ENCODE results near the gene MTTP. TPM values are rescaled to one million over a fixed set of nuclear protein-coding genes. Genes with fewer than 3 reads are reported as not detected.
"Not testable (repeated sequence)": the region's sequence is repeated elsewhere in the genome, so short reads cannot be mapped to it uniquely, and the experiment has no call there.

The MTTP gene
- 0.26 TPM for total RNA-seq (ENCODE audit: unreplicated experiment)
- long read RNA-seq: 0 reads

DNA sequence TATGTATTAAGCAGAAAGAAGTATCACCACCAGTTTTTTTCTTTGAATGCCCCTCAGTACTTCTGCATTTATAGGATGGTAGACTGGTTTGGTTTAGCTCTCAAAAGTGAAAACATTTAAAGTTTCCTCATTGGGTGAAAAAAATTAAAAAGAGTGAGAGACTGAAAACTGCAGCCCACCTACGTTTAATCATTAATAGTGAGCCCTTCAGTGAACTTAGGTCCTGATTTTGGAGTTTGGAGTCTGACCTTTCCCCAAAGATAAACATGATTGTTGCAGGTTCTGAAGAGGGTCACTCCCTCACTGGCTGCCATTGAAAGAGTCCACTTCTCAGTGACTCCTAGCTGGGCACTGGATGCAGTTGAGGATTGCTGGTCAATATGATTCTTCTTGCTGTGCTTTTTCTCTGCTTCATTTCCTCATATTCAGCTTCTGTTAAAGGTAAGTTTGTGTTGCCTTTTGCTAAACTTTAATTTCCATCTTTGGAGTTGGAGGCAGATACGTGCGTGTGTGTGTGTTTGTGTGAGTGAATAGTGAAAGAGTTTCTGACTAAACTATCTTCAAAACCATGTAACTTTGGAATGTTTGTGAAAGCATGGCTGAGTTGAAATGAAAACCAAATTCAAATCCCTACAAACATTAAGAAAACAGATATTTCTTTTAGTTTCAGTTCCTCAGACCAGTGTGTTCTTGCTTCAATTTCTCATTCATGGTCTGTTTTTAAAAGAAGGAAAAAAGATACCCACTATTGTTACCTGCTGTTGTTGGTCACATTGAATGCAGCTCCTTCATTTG is at the start of gene MTTP:
TSS of gene MTTP (plus strand) at position 295 of the 795 bp plus-strand sequence. CDS start at position 381, 86 bp downstream.
- DNase-seq (ENCODE audit: low spot score): no peak
- Mint-ChIP-seq H3K27me3 (ENCODE audit: unreplicated experiment) (no peaks in the 10 kb centered on the region), H3K36me3 (ENCODE audit: low read depth, unreplicated experiment) (no peaks in the 10 kb centered on the region), H3K27ac (ENCODE audit: unreplicated experiment) (no peak within 1 kb of the TSS), H3K4me1 (ENCODE audit: unreplicated experiment) (no peaks in the 10 kb centered on the region), H3K4me3 (ENCODE audit: unreplicated experiment) (no peak within 1 kb of the TSS), H3K9me3 (ENCODE audit: unreplicated experiment) (no peaks in the 10 kb centered on the region)
- TF ChIP-seq, protein P1, sequence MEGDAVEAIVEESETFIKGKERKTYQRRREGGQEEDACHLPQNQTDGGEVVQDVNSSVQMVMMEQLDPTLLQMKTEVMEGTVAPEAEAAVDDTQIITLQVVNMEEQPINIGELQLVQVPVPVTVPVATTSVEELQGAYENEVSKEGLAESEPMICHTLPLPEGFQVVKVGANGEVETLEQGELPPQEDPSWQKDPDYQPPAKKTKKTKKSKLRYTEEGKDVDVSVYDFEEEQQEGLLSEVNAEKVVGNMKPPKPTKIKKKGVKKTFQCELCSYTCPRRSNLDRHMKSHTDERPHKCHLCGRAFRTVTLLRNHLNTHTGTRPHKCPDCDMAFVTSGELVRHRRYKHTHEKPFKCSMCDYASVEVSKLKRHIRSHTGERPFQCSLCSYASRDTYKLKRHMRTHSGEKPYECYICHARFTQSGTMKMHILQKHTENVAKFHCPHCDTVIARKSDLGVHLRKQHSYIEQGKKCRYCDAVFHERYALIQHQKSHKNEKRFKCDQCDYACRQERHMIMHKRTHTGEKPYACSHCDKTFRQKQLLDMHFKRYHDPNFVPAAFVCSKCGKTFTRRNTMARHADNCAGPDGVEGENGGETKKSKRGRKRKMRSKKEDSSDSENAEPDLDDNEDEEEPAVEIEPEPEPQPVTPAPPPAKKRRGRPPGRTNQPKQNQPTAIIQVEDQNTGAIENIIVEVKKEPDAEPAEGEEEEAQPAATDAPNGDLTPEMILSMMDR (IDR thresholded peaks at IDR 0.05; ENCODE audit: unreplicated experiment): no peak

DNA sequence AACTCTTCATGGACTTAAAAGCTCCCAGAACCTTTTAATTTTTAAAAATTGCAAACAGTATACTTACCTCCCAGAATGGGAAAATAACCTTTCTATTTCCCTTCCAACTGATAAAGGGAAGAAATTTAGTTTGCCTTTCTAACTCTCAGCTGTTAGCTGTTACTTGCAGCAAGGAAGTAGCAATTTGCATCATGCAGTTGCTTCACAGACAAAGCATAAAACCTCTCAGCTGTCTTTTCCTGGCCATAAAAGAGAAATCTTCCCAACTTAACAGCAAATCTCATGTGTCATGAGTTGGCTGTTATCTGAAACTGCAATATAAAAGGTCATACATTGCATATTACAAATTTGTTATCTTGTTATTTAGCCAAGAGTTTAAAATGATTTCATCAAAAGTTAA is 45.4 kb upstream of the MTTP start:
- H3K27ac Mint-ChIP-seq (ENCODE audit: unreplicated experiment): no peak overlapping the region
- H3K9me3 Mint-ChIP-seq (ENCODE audit: unreplicated experiment): no peaks in the 10 kb centered on the region
- TF ChIP-seq, protein P1 (IDR thresholded peaks at IDR 0.05; ENCODE audit: unreplicated experiment): no peak
- DNase-seq (ENCODE audit: low spot score): no peak
- no peaks in the 10 kb centered on the region for H3K27me3 Mint-ChIP-seq (ENCODE audit: unreplicated experiment)
- H3K36me3 Mint-ChIP-seq (ENCODE audit: low read depth, unreplicated experiment): no peaks in the 10 kb centered on the region
- peaks cover 2% of the 10 kb centered on the region for H3K4me1 Mint-ChIP-seq (ENCODE audit: unreplicated experiment)
- H3K4me3 Mint-ChIP-seq (ENCODE audit: unreplicated experiment): no peak overlapping the region

DNA sequence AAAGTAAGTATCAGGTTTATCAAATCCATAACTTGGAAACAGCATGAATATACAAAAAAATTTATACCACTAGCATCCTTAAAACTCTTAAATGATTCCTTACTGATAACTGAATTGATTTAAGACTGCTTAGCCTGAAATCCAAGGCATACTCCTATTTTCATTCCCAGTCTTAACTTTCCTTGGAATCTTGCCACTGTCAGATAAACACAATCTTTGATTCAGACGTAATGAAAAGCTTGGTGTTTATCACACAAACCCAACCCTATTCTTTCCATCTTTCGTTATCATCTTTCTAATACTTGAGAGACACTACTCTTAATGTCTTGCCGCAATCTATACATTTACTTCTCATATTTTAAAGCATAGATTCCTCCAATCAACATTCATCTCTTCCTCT is 44.7 kb upstream of the MTTP start:
- H3K9me3 Mint-ChIP-seq (ENCODE audit: unreplicated experiment): no peaks in the 10 kb centered on the region
- no peaks in the 10 kb centered on the region for H3K27me3 Mint-ChIP-seq (ENCODE audit: unreplicated experiment)
- peaks cover 2% of the 10 kb centered on the region for H3K4me1 Mint-ChIP-seq (ENCODE audit: unreplicated experiment)
- H3K4me3 Mint-ChIP-seq (ENCODE audit: unreplicated experiment): no peak overlapping the region
- no peaks in the 10 kb centered on the region for H3K36me3 Mint-ChIP-seq (ENCODE audit: low read depth, unreplicated experiment)
- no peak for DNase-seq (ENCODE audit: low spot score)
- TF ChIP-seq, protein P1 (IDR thresholded peaks at IDR 0.05; ENCODE audit: unreplicated experiment): no peak
- no peak overlapping the region for H3K27ac Mint-ChIP-seq (ENCODE audit: unreplicated experiment)

DNA sequence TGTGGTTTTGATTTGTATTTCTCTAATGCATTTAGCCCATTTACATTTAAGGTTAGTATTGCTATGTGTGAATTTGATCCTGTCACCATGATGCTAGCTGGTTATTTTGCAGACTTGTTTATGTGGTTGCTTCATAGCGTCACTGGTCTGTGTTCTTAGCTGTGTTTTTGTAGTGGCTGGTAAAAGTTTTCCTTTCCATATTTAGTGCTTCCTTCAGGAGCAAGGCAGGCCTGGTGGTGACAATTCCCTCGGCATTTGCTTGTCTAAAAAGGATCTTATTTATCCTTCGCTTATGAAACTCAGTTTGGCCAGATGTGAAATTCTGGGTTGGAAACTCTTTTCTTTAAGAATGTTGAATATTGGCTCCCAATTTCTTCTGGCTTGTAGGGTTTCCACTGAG is 39.9 kb upstream of the MTTP start:
- H3K9me3 Mint-ChIP-seq (ENCODE audit: unreplicated experiment); H3K27me3 Mint-ChIP-seq (ENCODE audit: unreplicated experiment); H3K36me3 Mint-ChIP-seq (ENCODE audit: low read depth, unreplicated experiment); H3K4me1 Mint-ChIP-seq (ENCODE audit: unreplicated experiment); H3K4me3 Mint-ChIP-seq (ENCODE audit: unreplicated experiment); DNase-seq (ENCODE audit: low spot score); H3K27ac Mint-ChIP-seq (ENCODE audit: unreplicated experiment): not testable (repeated sequence)

DNA sequence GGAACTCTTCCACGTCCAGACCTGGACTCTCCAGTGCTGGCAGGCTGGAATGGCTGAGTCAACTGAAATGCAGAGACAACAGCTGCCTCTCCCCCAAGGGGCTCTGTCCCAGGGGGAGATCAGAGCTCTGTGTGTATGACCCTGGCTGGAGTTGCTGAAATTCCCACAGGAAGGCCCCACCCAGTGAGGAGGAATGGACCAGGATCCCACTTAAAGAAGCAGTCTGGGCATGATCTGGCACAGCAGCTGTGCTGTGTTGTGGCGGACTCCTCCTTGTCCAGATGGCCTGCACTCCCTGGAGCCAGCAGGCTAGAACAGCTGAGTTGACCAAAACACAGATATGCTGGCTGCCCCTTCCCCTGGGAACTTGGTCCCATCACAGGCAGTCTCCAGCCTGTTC is 38.4 kb upstream of the MTTP start:
- Mint-ChIP-seq H3K27ac (ENCODE audit: unreplicated experiment) (no peak overlapping the region), H3K36me3 (ENCODE audit: low read depth, unreplicated experiment) (no peaks in the 10 kb centered on the region), H3K4me3 (ENCODE audit: unreplicated experiment) (no peak overlapping the region), H3K4me1 (ENCODE audit: unreplicated experiment) (peaks cover 2% of the 10 kb centered on the region), H3K27me3 (ENCODE audit: unreplicated experiment) (no peaks in the 10 kb centered on the region), H3K9me3 (ENCODE audit: unreplicated experiment) (no peaks in the 10 kb centered on the region)
- DNase-seq (ENCODE audit: low spot score): no peak
- TF ChIP-seq, protein P1 (IDR thresholded peaks at IDR 0.05; ENCODE audit: unreplicated experiment): no peak
